ENCODE results near the gene ZBTB7C. TPM values are rescaled to one million over a fixed set of nuclear protein-coding genes. Genes with fewer than 3 reads are reported as not detected.

ZBTB7C gene
- total RNA-seq, 1 experiment from 2014 or later, result 0.33 TPM

- no peak overlapping the region for H3K4me3 Mint-ChIP-seq
- Histone ChIP-seq H4K5ac (ENCODE audit: insufficient read length, low read depth, low read length) (no peak overlapping the region), H3T11ph (ENCODE audit: low read length) (no peak overlapping the region), H2BK12ac (ENCODE audit: insufficient read length, low read depth, low read length) (no peak overlapping the region), H2BK5ac (ENCODE audit: insufficient read length, low read length) (no peak overlapping the region), H3K27ac (ENCODE audit: insufficient read length, low read depth, low read length) (no peak overlapping the region), H4K8ac (replicated peaks; ENCODE audit: insufficient read length, low read depth, low read length) (no peak overlapping the region), H3K9me3 (ENCODE audit: control insufficient read depth, low read depth, low read length) (no peaks in the 10 kb centered on the region), H3K4me2 (ENCODE audit: insufficient read depth, insufficient read length, low read length) (no peak overlapping the region), H3K18ac (ENCODE audit: insufficient read length, low read depth, low read length) (no peak overlapping the region), H2BK120ac (ENCODE audit: low read depth, low read length, poor library complexity, severe bottlenecking) (no peak overlapping the region), H2AFZ (ENCODE audit: low read length) (no peak overlapping the region), H2BK15ac (ENCODE audit: low read depth, low read length) (no peak overlapping the region), H3K23ac (ENCODE audit: insufficient read length, low read depth, low read length) (no peak overlapping the region), H3K4ac (ENCODE audit: low read depth, low read length) (no peak overlapping the region), H3K79me2 (ENCODE audit: insufficient read depth, low read length) (no peaks in the 10 kb centered on the region), H3K56ac (ENCODE audit: insufficient read length, low read depth, low read length) (no peak overlapping the region), H4K20me1 (ENCODE audit: control insufficient read depth, insufficient read depth, insufficient read length) (no peaks in the 10 kb centered on the region), H2BK20ac (ENCODE audit: low read depth, low read length, poor library complexity, severe bottlenecking) (no peak overlapping the region), H3K14ac (ENCODE audit: insufficient read depth, low read length) (no peak overlapping the region), H3K79me1 (ENCODE audit: insufficient read depth, low read depth, low read length, poor library complexity, severe bottlenecking) (no peaks in the 10 kb centered on the region), H2AK5ac (ENCODE audit: insufficient read length, low read length) (no peak overlapping the region), H4K91ac (ENCODE audit: insufficient read length, low read depth, low read length) (no peak overlapping the region), H3K23me2 (ENCODE audit: insufficient read length, low read depth, low read length, poor library complexity, severe bottlenecking) (no peaks in the 10 kb centered on the region), H3K27me3 (ENCODE audit: insufficient read depth, low read length) (no peaks in the 10 kb centered on the region), H3K4me1 (ENCODE audit: insufficient read depth, low read length) (0 out of 2 replicates have a peak, but pooled peaks cover 2% of the 10 kb centered on the region), H3K9ac (ENCODE audit: extremely low read depth, insufficient read length, low read length) (no peak overlapping the region)
- WGBS (ENCODE audit: extremely low coverage, insufficient read length, low lambda C conversion rate), result no CpG with 5 or more reads among the region's 6 CpGs
- no peaks in the 10 kb centered on the region for H3K36me3 Mint-ChIP-seq (ENCODE audit: insufficient read depth in 1 of 3, low read depth in 3 of 3)
- DNase-seq, result no peak
- H3K27me3 Mint-ChIP-seq (ENCODE audit: low read depth), result no peaks in the 10 kb centered on the region
- no peaks in the 10 kb centered on the region for H3K9me3 Mint-ChIP-seq
- peaks cover 4 to 24% of the 10 kb centered on the region in 2 experiments for H3K4me1 Mint-ChIP-seq
- no peak overlapping the region for H3K27ac Mint-ChIP-seq
- TF ChIP-seq CTCF (conservative IDR thresholded peaks at IDR 0.05), result no peak
These were observed 66.6 kb downstream of the ZBTB7C start for GRCh38 chr18:48342581-48342980.

Measured in H9 (cell line).